Activated T-cell treated with anti-CD3 and anti-CD28 coated beads, Interleukin-2, amount 50 U/mL, for 72 hours (primary cell): ENCODE measurements around the gene KIF4B. TPM values are rescaled to one million over a fixed set of nuclear protein-coding genes. Genes with fewer than 3 reads are reported as not detected.
"Not testable (repeated sequence)": the region's sequence is repeated elsewhere in the genome, so short reads cannot be mapped to it uniquely, and the experiment has no call there.

ENCODE experiments used
- ATAC-seq, 2 donors: fragments of 150-1000 bp; cut with Tn5 transposase; replicated peaks in 1 of 2; 2 replicates each; pipeline ENCODE4 v1.10.0; 2021; ENCODE audit warnings: moderate library complexity in 2 of 2, mild to moderate bottlenecking in 1 of 2
- DNase-seq, 2 donors: peaks; one replicate each; pipeline ENCODE4 v3.0.0; 2021 to 2022; ENCODE audit warnings: mixed read lengths in 1 of 2
- H3K27ac Mint-ChIP-seq: one replicate; pipeline ENCODE4 v1.8.0; 2022; ENCODE audit warnings: mild to moderate bottlenecking, moderate library complexity, mixed read lengths
- H3K27me3 Mint-ChIP-seq: one replicate; pipeline ENCODE4 v1.8.0; 2022; ENCODE audit warnings: low read depth, mixed read lengths
- H3K36me3 Mint-ChIP-seq, 2 donors: one replicate each; pipeline ENCODE4 v1.8.0; 2022; ENCODE audit warnings: mixed read lengths in 2 of 2, mild to moderate bottlenecking in 1 of 2; ENCODE audit not compliant: insufficient read depth in 2 of 2
- H3K4me1 Mint-ChIP-seq: one replicate; pipeline ENCODE4 v1.8.0; 2022; ENCODE audit warnings: low read depth, mixed read lengths
- H3K4me3 Mint-ChIP-seq, 2 donors: one replicate each; pipeline ENCODE4 v1.8.0; 2022; ENCODE audit warnings: mild to moderate bottlenecking in 2 of 2, mixed read lengths in 2 of 2, moderate library complexity in 2 of 2
- H3K9me3 Mint-ChIP-seq, 2 donors: one replicate each; pipeline ENCODE4 v1.8.0; 2022; ENCODE audit warnings: mixed read lengths in 2 of 2
- total RNA-seq, 2 donors: library from RNA; stranded (reverse); gene quantifications; one replicate each; pipeline ENCODE4 v1.2.3, GENCODE V29; 2022

Gene KIF4B, protein sequence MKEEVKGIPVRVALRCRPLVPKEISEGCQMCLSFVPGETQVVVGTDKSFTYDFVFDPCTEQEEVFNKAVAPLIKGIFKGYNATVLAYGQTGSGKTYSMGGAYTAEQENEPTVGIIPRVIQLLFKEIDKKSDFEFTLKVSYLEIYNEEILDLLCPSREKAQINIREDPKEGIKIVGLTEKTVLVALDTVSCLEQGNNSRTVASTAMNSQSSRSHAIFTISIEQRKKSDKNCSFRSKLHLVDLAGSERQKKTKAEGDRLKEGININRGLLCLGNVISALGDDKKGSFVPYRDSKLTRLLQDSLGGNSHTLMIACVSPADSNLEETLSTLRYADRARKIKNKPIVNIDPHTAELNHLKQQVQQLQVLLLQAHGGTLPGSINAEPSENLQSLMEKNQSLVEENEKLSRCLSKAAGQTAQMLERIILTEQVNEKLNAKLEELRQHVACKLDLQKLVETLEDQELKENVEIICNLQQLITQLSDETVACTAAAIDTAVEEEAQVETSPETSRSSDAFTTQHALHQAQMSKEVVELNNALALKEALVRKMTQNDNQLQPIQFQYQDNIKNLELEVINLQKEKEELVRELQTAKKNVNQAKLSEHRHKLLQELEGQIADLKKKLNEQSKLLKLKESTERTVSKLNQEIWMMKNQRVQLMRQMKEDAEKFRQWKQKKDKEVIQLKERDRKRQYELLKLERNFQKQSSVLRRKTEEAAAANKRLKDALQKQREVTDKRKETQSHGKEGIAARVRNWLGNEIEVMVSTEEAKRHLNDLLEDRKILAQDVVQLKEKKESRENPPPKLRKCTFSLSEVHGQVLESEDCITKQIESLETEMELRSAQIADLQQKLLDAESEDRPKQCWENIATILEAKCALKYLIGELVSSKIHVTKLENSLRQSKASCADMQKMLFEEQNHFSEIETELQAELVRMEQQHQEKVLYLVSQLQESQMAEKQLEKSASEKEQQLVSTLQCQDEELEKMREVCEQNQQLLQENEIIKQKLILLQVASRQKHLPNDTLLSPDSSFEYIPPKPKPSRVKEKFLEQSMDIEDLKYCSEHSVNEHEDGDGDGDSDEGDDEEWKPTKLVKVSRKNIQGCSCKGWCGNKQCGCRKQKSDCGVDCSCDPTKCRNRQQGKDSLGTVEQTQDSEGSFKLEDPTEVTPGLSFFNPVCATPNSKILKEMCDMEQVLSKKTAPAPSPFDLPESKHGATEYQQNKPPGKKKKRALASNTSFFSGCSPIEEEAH
- total RNA-seq: under 1 TPM in 1 of 2 donors, not detected in 1; 0.30 TPM

DNA sequence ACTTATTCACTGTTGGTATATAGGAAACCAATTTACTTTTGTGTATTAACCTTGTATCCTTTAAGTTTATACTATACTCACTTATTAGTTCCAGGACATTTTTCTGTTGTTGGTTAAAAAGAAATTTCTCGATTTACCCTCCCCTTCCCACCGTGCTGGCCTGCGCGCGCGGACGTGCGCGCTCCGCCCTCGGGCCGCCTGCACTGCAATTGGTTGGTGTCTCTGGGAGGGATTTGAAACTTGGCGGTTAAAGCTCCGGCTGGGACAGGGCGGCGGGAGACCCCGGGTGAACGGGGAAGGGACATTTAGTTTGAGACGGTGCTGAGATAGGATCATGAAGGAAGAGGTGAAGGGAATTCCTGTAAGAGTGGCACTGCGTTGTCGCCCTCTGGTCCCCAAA lies at the start of gene KIF4B:
Gene KIF4B (plus strand): TSS at position 230 of the 400 bp plus-strand sequence. CDS start 105 bp downstream, at position 335.
- peaks cover 9% of the 10 kb centered on the region for H3K4me1 Mint-ChIP-seq
- peaks cover 0 to 4% of the 10 kb centered on the region in 2 donors for H3K9me3 Mint-ChIP-seq
- no peak for ATAC-seq
- DNase-seq: no peak
- H3K27me3 Mint-ChIP-seq: peaks cover 58% of the 10 kb centered on the region
- no peaks in the 10 kb centered on the region for H3K36me3 Mint-ChIP-seq
- H3K27ac Mint-ChIP-seq: no peak within 1 kb of the TSS
- H3K4me3 Mint-ChIP-seq: no peak within 1 kb of the TSS

DNA sequence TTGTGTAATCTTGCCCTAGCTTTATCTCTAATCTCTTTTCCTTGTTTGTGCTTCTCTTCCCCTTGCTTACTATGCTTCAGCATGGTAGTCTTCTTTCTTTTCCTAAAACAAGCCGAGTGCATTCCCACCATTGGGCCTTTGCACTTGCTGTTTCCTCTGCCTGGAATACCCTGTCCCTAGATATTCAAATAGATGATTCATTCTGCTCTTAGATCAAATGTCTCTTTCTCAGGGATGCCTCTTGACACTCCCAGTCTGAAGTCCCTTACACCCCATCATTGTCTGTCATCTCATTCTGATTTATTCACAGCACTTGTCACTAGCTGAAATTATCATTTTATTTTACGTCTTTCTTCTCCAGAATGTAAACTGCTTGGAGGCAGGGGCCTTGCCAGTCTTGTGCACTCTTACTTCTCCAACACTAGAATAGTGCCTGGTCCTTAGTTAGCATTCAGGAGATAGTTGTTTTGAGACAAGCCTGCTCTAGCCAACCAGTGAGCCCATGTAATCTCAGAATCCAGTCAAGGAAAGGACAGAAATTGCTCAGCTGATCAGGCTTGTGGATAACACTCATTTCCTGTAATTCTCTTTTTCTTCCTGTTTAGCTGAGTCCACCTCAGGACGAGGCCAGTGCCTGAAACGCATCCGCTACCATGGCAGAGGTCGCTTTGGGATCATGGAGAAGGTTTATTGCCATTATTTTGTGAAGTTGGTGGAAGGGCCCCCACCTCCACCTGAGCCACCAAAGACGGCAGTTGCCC lies 47.3 kb upstream of the KIF4B start:
- no peak overlapping the region for H3K27ac Mint-ChIP-seq
- no peak for ATAC-seq
- no peaks in the 10 kb centered on the region for H3K27me3 Mint-ChIP-seq
- H3K4me3 Mint-ChIP-seq: no peak overlapping the region
- H3K9me3 Mint-ChIP-seq: no peaks in the 10 kb centered on the region
- no peak for DNase-seq
- no peaks in the 10 kb centered on the region for H3K4me1 Mint-ChIP-seq
- peaks cover 2 to 12% of the 10 kb centered on the region in 2 donors for H3K36me3 Mint-ChIP-seq

DNA sequence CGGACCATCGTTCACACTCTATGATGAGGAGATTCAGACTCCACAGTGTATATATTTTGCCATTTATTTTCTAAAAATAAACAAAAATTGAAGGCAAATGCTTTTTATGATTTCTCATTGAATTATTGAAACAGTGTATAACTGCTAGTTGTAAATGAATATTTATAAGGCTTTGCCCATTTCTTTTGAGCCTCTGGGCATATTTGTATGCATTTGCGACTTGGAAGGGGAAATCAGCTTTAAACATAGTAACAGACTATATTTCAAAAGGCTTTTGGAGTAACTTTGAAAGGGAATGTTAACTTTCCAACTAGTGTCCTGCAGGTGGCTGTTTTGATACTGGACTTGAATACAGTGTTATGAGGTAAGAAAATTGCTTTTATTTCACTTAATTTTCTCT lies 46.7 kb upstream of the KIF4B start:
- Mint-ChIP-seq H3K4me3 (no peak overlapping the region), H3K4me1 (no peaks in the 10 kb centered on the region), H3K36me3 (peaks cover 2 to 8% of the 10 kb centered on the region in 2 donors), H3K27me3 (no peaks in the 10 kb centered on the region), H3K27ac (no peak overlapping the region), H3K9me3 (no peaks in the 10 kb centered on the region)
- no peak for ATAC-seq
- no peak for DNase-seq

DNA sequence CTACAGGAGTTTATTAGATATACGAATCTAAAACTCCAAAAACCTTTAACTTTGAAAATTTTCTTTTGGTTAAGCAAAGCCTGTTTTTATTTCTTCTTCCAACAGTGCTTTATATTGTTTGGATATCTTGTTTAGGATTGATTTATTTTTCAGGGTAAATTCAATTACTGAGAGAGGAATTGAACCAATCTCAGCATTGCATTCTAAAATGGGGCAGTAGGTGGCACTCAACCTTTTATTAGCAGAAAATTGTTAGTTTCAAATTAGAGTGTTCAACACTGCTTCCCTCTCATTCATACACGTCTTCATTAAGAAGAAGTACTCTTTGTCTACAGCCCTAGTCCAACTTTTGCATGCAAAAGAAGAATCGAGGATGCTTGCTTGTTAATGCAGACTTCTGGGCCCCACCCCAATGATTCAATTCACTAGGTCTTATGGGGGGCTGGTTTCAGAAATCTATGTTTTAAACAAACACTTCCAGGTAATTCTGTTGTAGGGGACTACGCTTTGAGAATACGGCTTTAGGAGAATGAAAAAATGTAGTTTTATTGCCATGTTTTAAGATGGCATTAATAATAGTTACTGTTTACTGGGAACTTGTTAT lies 46.0 kb upstream of the KIF4B start:
- Mint-ChIP-seq H3K27me3 (no peaks in the 10 kb centered on the region), H3K27ac (no peak overlapping the region), H3K4me3 (no peak overlapping the region), H3K36me3 (peaks cover 2 to 7% of the 10 kb centered on the region in 2 donors), H3K9me3 (no peaks in the 10 kb centered on the region), H3K4me1 (no peaks in the 10 kb centered on the region)
- no peak for ATAC-seq
- no peak for DNase-seq

DNA sequence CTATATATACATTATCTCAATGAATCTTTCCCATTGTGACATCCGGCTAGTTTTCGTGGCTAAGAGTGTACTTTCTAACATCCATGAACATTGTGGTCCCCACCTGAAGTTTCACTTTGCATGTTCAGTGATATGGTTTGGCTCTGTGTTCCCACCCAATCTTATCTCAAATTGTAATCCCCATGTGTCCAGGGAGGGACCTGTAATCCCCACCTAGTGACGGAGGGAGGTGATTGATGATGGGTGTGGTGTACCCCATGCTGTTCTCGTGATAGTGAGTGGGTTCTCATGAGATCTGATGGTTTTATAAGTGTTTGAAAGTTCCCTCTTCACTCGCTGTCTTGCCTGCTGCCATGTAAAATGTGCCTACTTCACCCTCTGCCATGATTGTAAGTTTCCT lies 44.6 kb upstream of the KIF4B start:
- Mint-ChIP-seq H3K9me3 (no peaks in the 10 kb centered on the region), H3K4me3 (no peak overlapping the region), H3K27ac (no peak overlapping the region), H3K4me1 (no peaks in the 10 kb centered on the region), H3K36me3 (peaks cover 0 to 6% of the 10 kb centered on the region in 2 donors), H3K27me3 (no peaks in the 10 kb centered on the region)
- DNase-seq: no peak
- ATAC-seq: no peak

DNA sequence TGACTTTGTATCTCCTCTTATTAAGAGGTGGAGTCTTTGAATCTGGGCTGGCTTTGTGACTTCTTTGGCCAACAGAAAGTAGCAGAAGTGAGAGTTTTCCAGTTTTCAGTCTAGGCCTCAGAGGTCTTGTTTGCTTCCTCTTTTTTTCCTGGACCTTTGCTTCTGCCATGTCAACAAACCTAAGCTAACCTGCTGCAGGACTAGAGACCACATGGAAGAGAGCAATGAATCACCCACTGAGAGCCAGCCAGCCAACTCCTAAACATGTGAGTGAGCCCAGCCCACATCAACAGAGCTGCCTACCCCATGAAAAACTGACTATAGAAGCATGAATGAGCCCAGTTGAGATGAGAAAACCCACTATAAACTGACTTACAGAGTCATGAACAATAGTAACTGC lies 42.8 kb upstream of the KIF4B start:
- no peak for ATAC-seq
- H3K4me3 Mint-ChIP-seq: no peak overlapping the region
- peaks cover 0 to 4% of the 10 kb centered on the region in 2 donors for H3K36me3 Mint-ChIP-seq
- H3K4me1 Mint-ChIP-seq: no peaks in the 10 kb centered on the region
- H3K27me3 Mint-ChIP-seq: no peaks in the 10 kb centered on the region
- no peak for DNase-seq
- no peaks in the 10 kb centered on the region for H3K9me3 Mint-ChIP-seq
- H3K27ac Mint-ChIP-seq: no peak overlapping the region

DNA sequence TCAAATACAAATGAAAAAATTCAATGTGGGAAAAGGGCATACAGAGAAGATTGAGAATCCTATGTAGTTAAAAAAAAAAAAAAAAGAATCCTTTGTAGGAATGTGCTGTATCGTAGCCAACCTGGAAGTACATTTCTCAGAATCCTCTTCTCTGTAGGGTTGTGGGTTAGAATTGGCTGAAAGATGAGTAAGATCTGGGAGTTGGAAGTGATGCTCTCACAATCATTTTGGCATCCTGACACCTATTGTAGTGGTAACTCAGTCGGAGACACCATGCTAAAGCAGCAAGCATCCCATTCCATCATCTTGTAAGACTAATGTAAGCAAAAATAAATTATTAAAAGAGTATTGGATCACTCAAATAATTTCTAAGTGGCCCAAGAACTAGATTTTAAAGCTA lies 42.1 kb upstream of the KIF4B start:
- DNase-seq: no peak
- no peaks in the 10 kb centered on the region for H3K4me1 Mint-ChIP-seq
- no peaks in the 10 kb centered on the region for H3K27me3 Mint-ChIP-seq
- no peak overlapping the region for H3K4me3 Mint-ChIP-seq
- no peak for ATAC-seq
- H3K9me3 Mint-ChIP-seq: peaks cover 0 to 2% of the 10 kb centered on the region in 2 donors
- no peak overlapping the region for H3K27ac Mint-ChIP-seq
- H3K36me3 Mint-ChIP-seq: peaks cover 0 to 2% of the 10 kb centered on the region in 2 donors

DNA sequence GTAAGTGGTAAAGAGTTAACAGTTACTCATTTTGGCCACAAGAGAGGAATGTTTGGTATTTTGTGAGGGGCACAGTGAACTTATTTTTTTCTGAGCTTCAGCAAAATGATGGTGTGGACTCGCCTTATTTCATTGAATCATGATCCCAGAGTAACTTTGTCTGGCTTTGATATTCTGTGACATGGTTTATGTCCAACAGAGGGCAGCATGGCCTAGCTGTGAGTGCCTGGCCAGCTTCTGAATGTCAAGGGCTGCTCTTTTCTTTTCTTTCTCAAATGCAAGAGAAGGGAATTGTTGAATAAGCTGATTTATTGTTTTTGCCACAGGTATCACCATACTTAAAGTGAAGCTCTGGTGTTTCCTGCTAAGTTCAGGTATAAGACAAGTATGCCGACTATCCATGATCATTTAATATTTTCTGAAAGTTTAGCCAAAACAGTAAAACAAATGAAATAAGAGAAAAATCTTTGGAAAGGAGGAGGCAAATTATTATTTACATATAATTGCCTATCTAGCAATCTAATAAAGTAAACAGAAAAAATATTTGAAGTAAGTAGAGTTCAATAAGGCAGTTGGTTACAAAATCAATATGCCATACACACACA lies 41.0 kb upstream of the KIF4B start:
- H3K27me3 Mint-ChIP-seq: no peaks in the 10 kb centered on the region
- ATAC-seq (no peak), DNase-seq (no peak)
- H3K9me3 Mint-ChIP-seq: peaks cover 0 to 2% of the 10 kb centered on the region in 2 donors
- no peak overlapping the region for H3K27ac Mint-ChIP-seq
- no peaks in the 10 kb centered on the region for H3K4me1 Mint-ChIP-seq
- H3K4me3 Mint-ChIP-seq: no peak overlapping the region
- H3K36me3 Mint-ChIP-seq: no peaks in the 10 kb centered on the region

DNA sequence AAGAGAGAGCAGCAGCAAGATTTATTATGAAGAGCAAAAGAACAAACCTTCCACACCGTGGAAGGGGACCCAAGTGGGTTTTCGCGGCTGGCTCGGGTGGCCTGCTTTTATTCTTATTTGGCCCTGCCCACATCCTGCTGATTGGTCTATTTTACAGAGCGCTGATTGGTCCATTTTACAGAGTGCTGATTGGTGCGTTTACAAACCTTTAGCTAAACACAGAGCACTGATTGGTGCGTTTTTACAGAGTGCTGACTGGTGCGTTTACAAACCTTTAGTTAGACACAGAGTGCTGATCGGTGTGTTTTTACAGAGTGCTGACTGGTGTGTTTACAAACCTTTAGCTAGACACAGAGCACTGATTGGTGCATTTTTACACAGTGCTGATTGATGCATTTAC lies 37.5 kb upstream of the KIF4B start:
- not testable (repeated sequence) for H3K4me3 Mint-ChIP-seq, H3K27ac Mint-ChIP-seq, H3K27me3 Mint-ChIP-seq, DNase-seq, H3K9me3 Mint-ChIP-seq, H3K36me3 Mint-ChIP-seq, ATAC-seq, H3K4me1 Mint-ChIP-seq

DNA sequence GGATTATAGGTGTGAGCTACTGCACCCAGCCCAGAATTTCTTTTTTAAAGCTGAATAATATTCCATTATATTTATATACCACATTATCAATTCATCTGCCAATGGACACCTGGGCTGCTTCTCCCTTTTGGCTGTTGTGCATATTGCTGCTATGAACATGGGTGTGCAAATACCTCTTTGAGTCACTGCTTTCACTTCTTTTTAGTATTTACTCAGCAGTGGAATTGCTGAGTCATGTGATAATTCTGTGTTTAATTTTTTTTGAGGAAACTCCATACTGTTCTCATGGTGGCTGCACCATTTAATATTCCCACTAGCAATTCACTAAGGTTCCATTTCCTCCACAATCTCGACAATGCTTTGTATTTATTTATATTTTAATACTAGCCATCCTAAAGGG lies 36.1 kb upstream of the KIF4B start:
- Mint-ChIP-seq H3K36me3 (no peaks in the 10 kb centered on the region), H3K27me3 (no peaks in the 10 kb centered on the region), H3K4me1 (peaks cover 4% of the 10 kb centered on the region), H3K4me3 (no peak overlapping the region), H3K9me3 (peaks cover 0 to 2% of the 10 kb centered on the region in 2 donors), H3K27ac (no peak overlapping the region)
- DNase-seq: no peak
- no peak for ATAC-seq

DNA sequence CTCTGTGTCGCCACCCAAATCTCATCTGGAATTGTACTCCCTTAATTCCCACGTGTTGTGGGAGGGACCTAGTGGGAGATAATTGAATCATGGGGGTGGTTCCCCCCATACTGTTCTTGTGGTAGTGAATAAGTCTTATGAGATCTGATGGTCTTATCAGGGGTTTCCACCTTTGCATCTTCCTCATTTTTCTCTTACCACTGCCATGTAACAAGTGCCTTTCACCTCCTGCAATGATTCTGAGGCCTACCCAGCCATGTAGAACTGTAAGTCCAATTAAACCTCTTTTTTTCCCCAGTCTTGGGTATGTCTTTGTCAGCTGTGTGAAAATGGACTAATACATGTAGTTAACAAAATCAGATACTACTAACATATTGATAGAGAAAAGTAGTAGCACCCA lies 35.3 kb upstream of the KIF4B start:
- not testable (repeated sequence) for H3K4me3 Mint-ChIP-seq, DNase-seq, ATAC-seq, H3K36me3 Mint-ChIP-seq, H3K27ac Mint-ChIP-seq, H3K9me3 Mint-ChIP-seq, H3K27me3 Mint-ChIP-seq, H3K4me1 Mint-ChIP-seq
